NCI-H524 treated with DMSO at 0.1 percent for 48 hours (cell line): Measurements from ENCODE around the gene ZRSR2.
"Not testable (repeated sequence)": the region's sequence is repeated elsewhere in the genome, so short reads cannot be mapped to it uniquely, and the experiment has no call there.

Experiments used
- DNase-seq: peaks from one replicate; lab custom pipeline; 2025; lab: John Stamatoyannopoulos, UW

The ZRSR2 gene

DNA sequence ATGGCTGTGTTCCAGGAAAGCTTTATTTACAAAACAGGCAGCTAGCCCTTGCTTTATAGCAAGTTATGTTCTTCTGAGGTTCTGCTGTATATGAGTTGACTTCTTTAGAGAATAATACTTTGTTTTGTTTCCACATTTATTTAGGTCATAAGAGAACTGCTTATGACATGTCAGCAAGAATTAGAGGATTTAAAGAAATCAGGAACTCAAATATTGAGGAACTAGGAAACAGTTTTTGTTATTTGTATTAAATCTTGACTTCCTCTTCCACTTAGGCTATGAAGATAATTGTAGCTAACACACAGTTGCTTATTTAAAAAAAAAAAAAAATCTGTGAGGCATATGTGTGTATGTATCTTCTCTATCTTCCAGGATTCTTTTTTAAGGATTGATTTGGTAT, 14.3 kb downstream of the ZRSR2 start:
- no peak for DNase-seq

GRCh38 chrX:15808254-15808653, 18.0 kb downstream of the ZRSR2 start:
- DNase-seq, result no peak

DNA sequence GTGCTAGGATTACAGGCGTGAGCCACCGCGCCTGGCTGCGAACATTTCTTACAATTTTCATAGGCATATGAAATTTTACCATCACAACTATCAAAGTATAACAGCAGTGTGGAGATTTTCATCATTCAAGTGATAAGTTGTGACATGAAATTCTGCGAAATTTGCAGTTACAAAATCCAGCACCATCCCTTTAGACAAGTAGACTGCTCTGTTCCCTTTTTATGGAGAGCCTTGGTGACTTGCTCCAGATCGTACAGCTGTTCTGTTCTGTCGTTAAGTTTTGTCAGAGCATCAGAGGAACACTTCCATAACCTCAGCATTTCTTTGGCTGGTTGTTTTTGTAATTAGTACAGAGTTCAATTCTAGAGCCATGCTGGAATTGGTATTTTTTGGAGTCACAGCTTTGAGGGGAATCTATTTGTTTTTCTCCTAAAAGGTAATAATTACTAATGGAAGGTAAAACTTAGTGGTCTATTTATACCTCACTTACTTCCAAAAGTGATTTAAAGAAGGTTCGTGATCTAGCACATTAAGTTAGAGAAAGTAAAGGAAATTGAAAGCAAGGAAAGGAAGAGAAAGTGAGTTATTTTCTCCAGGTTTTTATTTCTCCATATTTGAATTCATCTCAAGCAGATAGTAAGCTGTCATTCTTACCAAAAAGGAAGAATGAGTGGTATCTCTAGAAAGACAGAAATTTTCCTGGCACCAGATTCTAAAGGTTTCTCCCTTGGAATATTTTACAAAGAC, 22.1 kb downstream of the ZRSR2 start:
- no peak for DNase-seq

DNA sequence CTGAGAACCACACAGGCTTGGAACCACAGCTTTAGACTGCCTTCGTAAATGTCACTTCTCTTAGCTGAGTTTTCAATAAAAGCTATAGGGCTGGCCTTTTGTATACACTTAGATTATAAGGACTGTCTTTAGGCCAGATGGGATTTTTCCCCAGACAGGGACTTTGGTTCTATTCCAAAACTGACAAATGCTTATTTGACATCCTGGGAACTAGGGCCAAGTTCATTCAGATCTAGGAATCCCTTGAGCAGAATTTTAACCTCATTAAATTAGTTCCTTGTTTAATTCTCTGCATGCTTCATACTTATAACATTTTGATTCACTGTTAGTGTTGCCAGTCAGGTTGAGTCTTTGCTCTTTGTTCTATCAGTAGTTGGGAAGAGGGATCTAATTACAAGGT, 23.1 kb downstream of the ZRSR2 start:
- DNase-seq, result no peak

DNA sequence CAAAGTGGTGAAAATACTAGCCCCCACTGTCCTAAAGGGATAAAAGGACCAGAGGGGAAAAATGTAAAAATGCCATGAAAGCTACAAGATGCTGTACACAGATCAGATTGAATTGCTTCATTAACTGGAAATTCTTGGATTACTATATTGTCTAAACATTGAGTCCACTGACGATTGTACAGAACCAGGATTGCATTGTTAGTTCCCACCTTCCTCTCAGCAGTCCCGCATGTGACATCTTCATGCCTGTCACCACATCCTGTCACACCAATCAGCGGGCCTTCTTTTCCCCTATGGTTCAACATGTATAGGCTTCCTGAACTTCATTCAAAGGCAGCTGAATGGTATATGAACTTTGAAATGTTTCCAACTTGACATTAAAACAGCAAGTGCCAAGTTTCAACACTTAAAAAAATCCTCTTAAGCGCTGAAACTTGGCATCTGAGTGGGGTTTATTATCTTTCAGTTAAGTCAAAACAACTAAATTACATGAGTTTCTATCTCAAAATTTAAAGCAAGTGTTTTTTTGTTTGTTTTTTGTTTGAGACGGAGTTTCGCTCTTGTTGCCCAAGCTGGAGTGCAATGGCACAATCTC, 24.6 kb downstream of the ZRSR2 start:
- DNase-seq, result no peak

GRCh38 chrX:15815779-15816437, 25.6 kb downstream of the ZRSR2 start:
- DNase-seq, result no peak

GRCh38 chrX:15816438-15816809, 26.1 kb downstream of the ZRSR2 start:
- no peak for DNase-seq

- no peak for DNase-seq
Measured at GRCh38 chrX:15816886-15817285, 26.6 kb downstream of the ZRSR2 start.

DNA sequence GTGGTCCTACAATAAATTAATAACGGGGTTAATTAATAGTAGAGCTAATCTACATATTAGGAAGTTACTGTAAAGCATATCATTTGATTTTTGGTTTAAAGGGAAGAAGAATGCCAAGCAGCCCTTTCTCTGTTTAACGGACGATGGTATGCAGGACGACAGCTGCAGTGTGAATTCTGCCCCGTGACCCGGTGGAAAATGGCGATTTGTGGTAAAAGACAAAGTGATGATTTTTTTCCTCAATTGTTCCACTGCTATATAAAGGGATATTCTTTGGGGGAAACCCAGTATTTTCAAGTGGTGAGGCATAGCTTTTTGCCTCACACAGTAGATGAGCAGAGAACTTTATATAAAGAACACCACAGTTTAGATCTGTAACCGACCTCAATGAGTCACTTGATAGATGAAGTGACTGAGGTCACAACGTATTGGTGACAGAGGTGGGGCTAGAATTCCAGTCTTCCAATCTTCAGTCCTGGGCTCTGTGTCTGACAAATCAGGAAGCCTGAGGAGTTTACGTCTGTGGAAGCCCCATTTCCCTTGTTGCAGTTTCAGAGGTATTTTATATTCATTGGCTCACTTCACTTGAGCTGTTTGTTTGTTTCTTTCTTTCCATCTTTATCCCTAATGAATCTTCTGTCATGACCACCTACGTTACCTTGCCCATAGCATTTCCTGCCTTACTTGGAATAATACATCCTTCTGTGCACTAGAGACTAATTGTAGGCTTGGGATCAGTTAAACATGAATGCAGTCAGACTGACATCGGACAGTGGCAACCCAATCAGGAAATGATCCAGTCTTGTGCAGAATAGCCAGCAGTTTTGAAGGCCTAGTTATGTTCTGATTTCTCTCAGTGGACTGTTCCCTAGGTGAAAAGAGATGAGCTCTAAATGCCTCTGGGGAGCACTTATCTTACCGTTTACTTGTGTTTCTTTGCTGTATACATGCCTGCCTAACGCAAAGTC, 30.1 kb downstream of the ZRSR2 start:
- DNase-seq, result no peak

GRCh38 chrX:15822922-15823321, 32.6 kb downstream of the ZRSR2 start:
- no peak for DNase-seq

- no peak for DNase-seq
Measured at GRCh38 chrX:15825936-15826335, 35.7 kb downstream of the ZRSR2 start.

DNA sequence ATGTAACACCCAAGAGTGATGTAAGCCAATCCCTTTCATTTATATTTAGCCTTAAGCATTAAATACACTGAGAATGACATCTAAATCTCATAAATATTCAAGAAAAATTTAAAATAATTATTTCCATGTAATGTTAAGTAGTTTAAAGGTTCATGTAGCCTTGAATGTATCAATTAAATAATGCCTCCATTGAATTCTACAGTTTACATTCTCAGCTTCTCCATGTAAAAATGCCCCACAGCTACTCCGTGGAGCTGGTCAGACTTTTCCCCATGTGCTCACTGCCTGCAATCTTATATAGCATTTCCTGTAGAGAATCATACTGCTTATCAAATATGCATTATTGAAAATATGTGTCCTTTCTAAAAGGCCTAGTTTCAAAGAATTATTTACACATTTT, 38.9 kb downstream of the ZRSR2 start:
- no peak for DNase-seq

DNA sequence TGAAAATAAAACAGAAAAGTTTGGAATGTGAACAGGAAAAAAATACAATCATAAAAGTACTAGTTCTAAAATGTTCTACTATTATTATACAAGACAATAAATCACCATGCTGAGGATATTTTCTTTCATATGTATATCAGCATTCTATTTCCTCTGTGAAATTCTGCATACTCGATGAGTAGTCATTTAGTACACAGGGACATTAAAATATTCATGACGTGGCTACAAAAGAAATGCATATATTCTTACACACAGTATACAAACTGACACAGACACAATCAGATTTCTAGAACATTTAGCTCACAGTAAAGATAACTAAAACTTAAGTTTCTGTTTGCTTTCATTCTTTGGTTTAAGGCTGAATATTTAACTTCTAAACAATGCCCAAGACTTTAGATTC, 41.1 kb downstream of the ZRSR2 start:
- not testable (repeated sequence) for DNase-seq

- DNase-seq, result no peak
Measured at GRCh38 chrX:15834053-15834452, 43.8 kb downstream of the ZRSR2 start.

DNA sequence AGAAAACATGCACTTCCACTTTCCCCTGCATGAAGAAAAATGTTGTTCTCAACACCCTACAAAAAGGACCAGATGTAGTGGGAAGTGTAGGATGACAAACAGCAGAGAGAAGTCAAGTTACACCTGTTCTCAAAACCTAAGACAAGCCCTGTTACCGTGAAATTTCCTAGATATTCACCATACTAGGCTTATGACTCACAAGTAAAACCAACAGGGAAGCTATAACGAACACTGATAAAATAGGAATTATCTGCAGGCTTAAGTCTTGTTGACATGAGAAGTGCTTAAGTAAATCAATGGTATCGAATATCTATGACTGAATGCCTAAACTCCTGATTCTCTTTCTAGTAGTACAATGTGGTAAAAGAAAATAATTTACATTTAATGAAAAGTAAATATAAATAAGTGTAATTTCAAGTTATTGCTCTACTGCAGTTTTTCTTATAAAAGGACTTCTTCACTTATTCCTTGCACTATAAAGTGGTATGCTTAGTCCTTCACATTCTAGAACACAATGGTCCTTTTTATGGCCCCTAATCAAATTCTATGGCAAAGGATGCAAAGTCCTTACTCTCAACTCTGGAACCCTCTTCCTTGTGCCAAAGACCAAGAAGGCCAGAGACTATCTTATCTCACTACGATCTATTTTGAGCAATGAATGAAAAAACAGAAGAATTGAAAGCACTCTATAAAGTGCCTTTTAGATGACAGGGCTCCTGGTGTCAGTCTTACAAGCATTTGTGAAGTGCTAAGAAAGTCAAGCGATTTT, 44.7 kb downstream of the ZRSR2 start:
- DNase-seq, result no peak

DNA sequence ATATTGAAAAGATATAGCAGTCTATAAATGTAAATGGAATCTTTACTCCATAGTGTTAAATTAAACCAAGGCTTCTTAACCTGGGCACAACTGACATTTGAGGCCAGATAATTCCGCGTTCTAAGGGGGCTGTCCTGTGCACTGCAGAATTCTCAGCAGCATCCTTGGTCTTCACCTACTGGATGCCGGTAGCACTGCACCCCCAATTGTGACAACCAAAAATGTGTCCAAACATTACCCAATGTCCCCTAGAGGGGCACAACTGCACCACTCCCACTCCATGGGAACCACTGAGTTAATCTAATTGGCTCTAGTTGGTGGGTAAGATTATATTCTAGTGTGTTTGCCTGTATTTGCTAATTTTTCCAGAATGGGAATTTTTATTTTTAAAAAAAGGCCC, 47.7 kb downstream of the ZRSR2 start:
- no peak for DNase-seq

- no peak for DNase-seq
Measured at GRCh38 chrX:15841853-15842516, 51.7 kb downstream of the ZRSR2 start.

DNA sequence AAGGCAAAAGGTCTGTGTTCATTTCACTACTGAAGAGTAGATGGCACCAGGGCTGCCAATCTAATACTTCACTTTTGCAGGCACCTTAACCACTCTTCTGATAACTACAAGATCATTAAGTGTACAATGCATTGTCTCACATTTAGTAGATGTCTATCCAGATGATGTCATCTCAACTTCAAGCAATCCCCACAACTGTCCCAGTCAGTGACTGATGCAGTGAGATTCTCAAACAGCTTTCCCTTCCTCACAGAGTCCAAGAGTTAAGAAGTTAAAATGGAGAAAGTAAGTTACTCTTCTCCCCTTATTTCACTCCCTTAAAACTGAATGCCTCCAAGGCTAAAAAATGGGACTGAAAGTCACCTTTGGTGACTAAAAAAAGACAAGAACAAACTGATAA, 53.7 kb downstream of the ZRSR2 start:
- DNase-seq, result no peak

DNA sequence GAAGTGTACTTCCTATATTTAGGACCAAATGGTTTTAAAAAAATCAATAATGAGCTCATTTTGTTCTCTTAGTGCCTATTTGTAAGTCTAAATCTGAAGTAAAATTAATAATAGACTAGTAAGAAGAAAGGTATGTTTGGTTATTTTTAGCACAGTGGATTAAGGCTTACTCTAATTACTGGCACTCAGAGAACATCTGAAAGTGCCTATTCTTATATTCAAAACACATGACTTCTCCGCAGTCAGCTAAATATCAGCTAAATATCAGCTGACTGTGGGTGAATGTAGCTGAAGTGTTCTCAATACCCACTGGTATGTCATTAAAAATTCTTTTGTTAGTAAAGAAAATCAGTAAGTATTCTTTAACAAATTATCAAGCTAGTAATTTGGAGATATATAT, 58.3 kb downstream of the ZRSR2 start:
- no peak for DNase-seq

DNA sequence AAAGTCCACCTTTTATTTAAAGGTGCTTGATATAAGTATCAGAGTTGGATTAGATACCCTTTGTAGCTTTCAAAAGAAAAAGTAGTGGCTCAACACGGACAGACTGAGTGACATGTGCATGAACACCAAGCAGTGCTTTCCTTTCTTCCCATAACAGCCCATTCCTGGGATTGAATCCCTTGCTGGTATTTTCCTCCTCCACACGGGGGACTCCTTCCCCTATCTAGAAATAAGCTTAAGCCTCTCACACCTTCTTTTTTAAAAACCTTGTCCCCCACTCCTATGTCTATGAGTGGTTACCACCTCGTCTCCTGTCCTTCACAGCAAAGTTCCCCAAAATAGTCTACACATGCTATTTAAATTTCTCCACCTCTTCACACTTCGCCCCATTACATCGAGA, 59.3 kb downstream of the ZRSR2 start:
- peak; percentile 2 for DNase-seq

DNA sequence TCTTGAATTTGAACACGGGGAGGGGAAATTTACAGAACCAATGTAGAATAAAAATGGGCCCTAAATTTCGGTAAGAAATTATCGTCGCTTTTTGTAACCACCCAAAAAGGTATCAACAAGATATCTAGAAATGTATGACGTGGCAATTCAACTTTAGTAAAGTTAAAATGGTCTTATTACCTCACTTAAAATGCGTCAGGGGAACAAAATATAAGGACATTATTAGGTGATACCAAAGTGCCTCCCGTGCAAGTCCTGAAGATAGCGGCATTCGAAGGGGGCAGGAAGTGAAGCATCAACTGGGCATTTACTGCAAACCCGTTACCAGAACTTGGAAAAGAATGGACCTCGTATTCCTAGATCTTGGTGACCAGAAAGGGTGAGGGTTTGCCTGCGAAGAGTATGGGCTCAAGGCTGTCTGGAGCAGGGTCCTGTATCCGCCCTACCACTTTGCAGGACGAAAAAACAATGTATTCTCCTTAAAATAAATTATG, 63.3 kb downstream of the ZRSR2 start:
- no peak for DNase-seq
